Activated effector memory CD4-positive, alpha-beta T cell treated with Interleukin-2 at 50 U/mL for 16 hours (primary cell): ENCODE data around the gene CFAP52.
"Not testable (repeated sequence)": the region's sequence is repeated elsewhere in the genome, so short reads cannot be mapped to it uniquely, and the experiment has no call there.

Experiments used
- DNase-seq: peaks from one replicate; pipeline ENCODE4 v3.0.0-alpha.2; 2020

CFAP52 gene

DNA sequence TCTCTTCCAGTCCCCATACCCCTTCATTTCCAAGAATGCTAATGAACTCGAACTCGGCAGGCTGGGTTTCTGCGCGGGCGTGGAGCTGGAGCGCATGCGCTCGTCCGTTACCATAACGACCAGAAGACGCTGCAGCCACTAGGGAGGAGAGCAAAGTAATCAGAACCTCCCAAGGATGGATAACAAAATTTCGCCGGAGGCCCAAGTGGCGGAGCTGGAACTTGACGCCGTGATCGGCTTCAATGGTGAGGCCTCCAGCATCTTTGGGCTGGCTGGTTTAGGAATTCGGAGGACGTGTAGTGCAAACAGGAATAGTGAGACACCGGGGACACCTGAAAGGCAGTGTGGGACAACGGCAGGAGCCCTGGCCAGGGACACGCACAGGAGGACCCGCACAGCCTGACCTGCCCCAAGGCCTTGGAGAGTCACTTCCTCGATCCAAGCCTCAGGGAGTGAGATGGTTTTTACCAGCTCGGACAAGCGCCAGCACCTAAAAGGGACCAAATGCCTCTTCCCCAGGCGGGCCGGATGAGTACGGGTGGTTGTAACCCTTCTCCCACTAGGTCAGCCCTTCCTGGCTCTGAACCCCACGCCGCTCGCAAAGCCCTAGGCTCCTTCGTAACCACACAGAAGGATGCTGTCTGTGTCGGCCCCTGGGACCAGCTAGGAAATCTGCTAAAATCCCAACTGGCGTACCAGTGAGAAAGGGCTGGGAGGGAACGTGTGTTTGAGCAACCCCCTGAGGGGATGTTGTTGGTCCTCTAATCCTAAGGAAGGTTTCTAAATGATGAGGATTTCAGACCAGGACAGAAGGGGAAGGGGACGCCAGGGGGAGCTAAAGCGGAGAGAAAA, at the start of gene CFAP52:
Gene CFAP52 (plus strand): TSS at position 122 of the 852 bp plus-strand sequence. CDS start 54 bp downstream, at position 176.
- DNase-seq, result peak; percentile 68

- no peak for DNase-seq
Measured at GRCh38 chr17:9527788-9528187, 48.7 kb upstream of the CFAP52 start.

DNA sequence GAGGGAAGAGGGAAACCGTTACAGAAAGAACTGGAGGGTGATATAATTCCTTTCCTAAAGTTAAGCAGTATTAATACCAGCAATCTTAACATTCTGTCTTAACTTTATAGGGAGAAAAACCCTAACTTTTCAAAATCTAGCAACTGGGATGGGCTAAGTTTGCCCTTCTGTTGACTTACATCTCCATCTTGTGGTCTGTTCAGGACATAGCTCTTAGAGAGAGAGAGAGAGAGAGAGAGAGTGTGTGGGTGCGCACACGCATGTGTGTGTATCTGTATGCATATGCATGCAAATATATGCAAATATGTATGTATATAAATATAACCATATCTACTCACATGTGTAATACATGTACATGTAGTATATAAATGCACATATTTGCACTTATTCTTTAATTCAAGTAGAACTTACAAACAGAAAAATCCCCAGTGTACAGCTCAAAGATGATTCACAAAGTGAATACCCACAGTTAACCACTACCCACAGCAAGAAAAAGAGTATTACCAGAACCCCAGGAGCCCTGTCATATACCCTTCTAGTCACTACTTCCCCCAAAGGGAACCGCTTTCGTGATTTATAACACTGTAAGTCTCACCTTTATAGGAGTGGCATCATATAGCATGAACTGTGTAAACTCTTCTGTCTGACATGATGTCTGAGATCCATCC, 47.3 kb upstream of the CFAP52 start:
- no peak for DNase-seq

DNA sequence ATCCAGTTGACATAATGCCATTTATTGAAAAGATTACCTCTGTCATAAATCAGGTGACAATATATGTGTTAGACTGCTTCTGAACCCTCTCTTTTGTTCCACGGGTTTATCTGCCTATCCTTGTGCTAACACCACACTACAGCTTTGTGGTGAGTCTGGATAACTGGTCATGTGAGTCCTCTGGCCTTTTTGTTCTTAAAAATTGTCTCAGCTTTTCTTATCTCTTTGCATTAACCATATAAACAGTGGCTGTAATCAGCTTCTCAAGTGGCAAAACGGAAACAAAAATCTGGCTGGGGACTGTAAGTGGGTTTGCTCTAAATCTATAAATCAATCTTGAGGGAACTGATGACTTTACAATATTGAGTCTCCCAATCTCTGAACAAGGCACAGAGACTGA, 45.4 kb upstream of the CFAP52 start:
- no peak for DNase-seq

- no peak for DNase-seq
Measured at GRCh38 chr17:9532715-9533114, 43.7 kb upstream of the CFAP52 start.

DNA sequence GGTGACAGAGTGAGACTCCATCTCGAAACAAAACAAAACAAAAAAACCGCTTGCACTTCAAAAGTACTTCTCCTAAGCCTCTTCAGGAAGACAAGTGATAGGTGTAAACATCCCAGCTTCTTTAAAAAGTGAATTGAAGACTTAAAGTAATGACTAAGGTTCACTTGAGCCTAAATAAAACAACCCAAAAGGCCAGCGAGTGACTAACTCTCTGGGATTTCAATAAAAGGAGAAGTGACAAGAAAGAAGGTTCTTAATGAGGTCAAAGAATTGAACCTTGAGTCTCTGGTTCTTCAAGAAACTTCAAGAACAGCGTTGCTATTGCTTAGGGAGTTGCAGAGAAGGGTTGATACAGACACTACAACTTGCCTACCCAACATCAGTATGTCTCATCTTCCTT, 43.0 kb upstream of the CFAP52 start:
- no peak for DNase-seq

DNA sequence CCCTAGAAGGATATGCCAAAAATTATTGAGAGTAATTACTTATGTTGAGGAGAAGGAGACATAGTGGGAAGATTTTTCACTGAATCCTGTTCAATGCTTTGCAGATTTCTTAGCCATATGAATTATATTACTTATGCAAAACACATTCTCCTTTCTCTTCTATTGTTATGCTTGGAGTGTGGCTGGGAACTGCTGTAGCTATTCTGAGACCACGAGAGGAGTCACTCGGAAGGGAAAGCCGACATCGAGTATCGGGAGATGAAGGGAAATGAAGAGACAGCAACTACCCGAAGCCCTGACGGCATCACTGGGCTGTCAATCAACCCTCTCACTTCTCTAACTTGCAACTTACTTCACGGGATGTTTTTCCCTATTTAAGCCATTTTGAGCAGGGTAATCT, 40.4 kb upstream of the CFAP52 start:
- no peak for DNase-seq

- no peak for DNase-seq
Measured at GRCh38 chr17:9537177-9537776, 39.2 kb upstream of the CFAP52 start.

DNA sequence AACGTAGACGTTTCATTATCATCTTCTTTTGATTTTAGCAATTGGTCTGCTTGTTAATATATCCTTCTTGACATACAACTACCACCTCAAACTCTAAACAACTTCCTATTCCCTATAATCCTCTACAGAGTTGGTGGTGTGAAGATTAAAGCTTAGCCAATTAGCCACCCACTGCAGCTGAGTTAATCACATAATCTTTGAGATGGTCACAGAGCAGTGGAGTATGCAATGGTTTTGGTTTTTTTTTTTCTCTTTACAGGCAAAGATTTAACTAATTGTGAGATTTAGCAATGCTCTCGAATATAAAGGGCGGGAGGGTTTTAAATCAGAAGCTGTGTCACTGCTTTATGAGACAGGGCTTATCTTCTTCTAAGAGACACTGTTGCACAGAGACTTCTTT, 37.8 kb upstream of the CFAP52 start:
- no peak for DNase-seq

DNA sequence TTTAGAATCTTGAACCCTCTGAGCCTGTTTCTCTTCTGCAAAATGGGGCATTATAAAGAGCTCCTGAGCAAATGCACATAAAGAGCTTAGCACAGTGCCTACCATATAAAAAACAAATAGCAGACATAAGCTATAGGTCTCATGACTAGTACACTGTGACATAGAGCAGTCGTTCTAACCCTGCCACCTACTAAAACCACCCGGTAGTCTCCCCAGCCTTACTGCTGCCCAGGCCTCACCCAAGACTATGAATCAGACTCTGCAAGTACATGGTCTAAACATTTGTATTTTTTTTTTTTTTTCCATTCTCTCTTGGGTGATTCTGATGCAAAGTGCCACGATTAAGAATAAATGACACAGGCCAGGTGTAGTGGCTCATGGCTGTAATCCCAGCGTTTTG, 34.7 kb upstream of the CFAP52 start:
- no peak for DNase-seq

DNA sequence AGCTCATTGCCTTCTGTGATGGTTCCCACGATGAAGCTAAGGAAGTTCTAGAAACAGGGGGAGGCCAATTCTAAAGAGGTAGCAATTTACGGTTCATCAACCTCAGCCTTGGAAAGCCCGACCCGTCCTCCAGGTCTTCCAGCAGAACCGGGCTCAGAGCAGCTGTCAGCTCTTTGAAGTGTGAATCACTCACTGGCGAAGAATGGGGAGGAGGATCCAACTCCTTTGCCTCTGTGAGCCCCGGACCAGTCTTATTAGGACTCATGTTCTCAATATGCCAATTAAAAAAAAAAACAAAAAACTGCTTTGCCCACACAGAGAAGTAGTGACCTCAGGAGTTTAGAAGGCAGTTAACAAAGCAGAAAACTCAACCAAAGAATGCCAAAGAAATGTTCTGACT, 32.2 kb upstream of the CFAP52 start:
- no peak for DNase-seq

DNA sequence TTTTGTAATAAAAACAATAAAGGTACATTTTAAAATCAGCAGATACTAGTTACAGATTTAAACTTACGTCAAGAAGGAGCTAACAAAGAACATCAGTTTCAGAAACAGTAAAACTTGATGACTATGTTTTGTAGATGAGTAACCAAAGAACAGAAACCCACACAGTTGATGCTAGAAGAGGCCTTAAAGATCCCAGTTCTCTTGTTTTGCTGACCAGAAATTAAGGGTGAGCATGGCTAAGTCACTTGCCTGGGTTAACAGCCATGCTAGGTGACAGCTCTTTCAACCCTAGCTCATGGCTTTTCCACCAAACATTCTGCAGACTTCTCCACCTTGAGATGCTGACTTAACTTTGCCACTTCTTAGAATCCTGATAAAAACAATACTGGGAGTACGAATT, 27.2 kb upstream of the CFAP52 start:
- no peak for DNase-seq

- DNase-seq, result no peak
Measured at GRCh38 chr17:9553181-9553580, 23.3 kb upstream of the CFAP52 start.

GRCh38 chr17:9553596-9553995, 22.8 kb upstream of the CFAP52 start:
- DNase-seq, result no peak

DNA sequence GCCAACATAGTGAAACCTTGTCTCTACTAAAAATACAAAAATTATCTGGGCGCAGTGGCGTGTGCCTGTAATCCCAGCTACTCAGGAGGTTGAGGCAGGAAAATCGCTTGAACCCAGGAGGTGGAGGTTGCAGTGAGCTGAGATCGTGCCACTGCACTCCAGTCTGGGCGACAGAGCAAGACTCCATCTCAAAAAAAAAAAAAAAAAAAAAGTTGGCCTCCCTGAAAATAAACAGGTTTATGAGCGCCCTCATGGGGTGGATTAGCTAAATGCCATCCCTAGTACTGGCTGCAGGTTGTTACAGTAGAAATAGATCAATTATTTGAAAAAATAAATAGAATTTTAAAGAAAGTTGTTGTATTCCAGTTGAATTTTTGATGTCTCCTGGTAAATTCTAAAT, 21.7 kb upstream of the CFAP52 start:
- DNase-seq, result not testable (repeated sequence)

GRCh38 chr17:9557161-9557755, 19.2 kb upstream of the CFAP52 start:
- no peak for DNase-seq

- DNase-seq, result no peak
Measured at GRCh38 chr17:9557857-9558256, 18.6 kb upstream of the CFAP52 start.

- no peak for DNase-seq
Measured at GRCh38 chr17:9564104-9564503, 12.3 kb upstream of the CFAP52 start.

DNA sequence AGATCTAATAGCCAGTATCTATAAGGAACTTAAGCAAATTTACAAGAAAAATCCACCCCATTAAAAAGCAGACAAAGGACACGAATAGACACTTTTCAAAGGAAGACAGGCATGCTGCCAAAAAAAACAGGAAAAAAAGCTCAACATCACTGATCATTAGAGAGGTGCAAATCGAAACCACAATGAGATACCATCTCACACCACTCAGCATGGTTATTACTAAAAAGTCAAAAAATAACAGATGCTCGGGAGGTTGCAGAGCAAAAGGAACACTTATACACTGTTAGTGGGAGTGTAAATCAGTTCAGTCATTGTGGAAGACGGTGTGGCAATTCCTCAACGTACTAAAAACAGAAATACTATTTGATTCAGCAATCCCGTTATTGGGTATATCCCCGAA, 10.4 kb upstream of the CFAP52 start:
- DNase-seq, result no peak

DNA sequence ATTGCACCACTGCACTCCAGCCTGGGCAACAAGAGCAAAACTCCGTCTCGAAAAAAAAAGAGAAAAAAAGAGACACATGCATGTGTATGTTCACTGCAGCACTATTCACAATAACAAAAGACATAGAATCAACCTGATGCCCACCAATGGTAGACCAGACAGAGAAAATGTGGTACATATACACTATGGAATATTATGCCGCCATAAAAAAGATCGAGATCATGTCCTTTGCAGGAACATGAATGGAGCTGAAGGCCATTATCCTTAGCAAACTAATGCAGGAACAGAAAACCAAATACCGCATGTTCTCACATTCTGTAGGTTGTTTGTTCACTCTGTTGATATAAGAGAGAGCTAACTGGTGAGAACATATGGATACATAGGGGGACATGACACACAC, 9.7 kb upstream of the CFAP52 start:
- DNase-seq, result not testable (repeated sequence)

- DNase-seq, result no peak
Measured at GRCh38 chr17:9568004-9568403, 8.4 kb upstream of the CFAP52 start.

GRCh38 chr17:9568957-9569588, 7.4 kb upstream of the CFAP52 start:
- DNase-seq, result no peak

- no peak for DNase-seq
Measured at GRCh38 chr17:9571201-9571600, 5.2 kb upstream of the CFAP52 start.
